ENCODE measurements around the gene PODXL. TPM values are rescaled to one million over a fixed set of nuclear protein-coding genes. Genes with fewer than 3 reads are reported as not detected.

Gene PODXL
- total RNA-seq, 4 donors from 2014 or later, result 7.6 to 44.5 (median 20.2) TPM

DNA sequence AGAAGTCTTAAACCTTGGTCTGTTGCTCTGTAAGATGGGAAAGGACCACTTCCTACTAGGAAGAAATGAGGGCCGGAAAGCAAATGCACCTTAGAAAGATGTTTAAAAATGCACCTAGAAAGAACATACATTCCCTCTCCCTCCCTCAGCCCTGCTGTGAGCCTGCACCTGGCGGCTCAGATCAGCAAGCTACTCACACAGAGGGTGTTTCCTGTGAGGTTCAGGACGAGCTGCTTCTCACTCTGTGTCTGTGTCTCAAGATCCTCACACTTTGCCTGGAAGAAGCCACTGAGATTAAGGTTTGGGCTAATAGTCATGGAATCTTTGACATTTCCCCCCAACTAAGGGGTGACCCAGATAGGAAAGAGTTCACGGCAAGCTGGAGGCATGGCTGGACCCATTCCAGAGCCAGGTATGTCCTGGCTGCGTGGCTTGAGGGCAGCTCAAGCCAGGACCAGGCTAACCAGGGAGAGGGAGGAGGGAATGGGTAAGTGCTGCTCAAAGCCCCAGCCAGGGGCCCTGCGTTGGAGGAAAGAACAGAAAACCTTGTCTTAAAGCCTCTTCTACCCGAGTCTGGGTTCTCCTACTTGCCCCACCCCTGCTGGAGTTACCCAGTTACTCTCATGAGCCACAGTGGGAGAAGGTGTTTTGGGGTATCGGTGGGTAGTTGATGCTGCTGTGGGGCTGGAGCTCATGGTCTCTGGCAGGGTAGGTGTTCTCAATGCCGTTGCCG is 47.5 kb downstream of the PODXL start:
- no peak for TF ChIP-seq CTCF (IDR thresholded peaks at IDR 0.05; ENCODE audit: low read depth)

GRCh38 chr7:131507592-131508331 is 48.7 kb downstream of the PODXL start:
- TF ChIP-seq CTCF (IDR thresholded peaks at IDR 0.05; ENCODE audit: low read depth), result no peak

DNA sequence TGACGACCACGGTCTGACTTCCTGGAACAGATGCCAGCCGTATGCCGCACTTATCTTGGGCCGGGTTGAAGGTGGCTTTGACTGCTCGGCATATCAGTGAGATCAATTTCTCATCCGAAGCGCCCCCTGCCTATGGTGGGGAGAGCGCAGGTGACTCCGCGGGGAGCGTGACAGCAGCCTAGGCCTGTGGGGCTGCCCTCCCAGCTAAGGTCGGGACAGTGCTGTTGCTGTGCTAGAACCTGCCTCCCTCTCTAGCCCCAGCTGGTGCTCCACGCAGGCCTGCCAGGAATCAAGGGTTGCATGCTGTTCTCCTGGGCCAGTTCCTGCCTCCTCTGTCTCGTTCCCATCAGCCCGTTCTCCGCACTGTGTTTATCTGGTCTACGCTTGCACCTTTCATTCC is 49.8 kb downstream of the PODXL start:
- TF ChIP-seq CTCF (IDR thresholded peaks at IDR 0.05; ENCODE audit: low read depth), result no peak

DNA sequence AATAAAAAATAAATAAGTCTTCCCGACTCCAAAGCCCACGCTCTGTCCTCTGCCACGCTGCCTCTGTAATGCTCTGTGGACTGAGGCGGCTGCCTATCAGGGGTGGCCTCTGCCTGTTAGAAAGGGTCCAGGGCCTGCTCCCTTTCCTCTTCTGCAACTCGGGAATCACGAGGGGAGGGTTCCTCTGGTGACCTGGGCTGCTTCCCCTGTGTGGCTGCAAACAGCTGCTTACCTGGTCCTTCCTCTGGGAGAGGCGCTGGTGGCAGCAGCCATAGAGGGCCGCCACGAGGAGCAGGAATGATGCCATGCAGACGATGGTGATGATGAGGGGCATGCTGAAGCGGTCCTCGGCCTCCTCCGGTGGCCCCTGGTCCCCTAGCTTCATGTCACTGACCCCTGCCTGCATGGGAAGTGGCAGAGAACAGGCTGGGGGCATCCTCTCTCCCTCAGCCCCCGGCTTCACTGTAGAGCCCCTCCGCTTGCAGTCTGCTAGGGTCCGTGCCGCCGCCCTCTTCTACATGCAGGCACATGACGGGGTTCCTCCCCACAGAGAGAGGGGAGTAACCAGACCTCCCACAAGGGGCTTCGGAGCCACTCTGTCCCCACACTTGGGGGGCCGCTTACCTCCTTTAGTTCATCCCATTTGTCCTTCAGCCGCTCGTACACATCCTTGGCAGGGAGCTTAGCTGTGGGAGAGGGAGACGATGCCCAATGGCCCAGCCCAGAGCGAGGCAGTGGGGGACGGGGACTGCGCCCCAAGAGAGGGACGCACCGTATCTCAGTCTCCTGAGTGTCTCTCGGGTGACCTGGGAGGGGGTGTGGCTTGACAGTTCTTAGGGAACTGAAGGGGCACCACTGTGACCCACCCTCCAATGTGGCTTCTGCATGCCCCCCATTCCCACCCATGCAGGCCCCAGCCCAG is 50.5 kb downstream of the PODXL start:
- no peak for TF ChIP-seq CTCF (IDR thresholded peaks at IDR 0.05; ENCODE audit: low read depth)

- TF ChIP-seq CTCF (IDR thresholded peaks at IDR 0.05; ENCODE audit: low read depth), result no peak
These were observed 52.1 kb downstream of the PODXL start for GRCh38 chr7:131504157-131504899.

GRCh38 chr7:131503639-131504038 is 52.8 kb downstream of the PODXL start:
- no peak for TF ChIP-seq CTCF (IDR thresholded peaks at IDR 0.05; ENCODE audit: low read depth)

Data from subcutaneous adipose tissue (tissue), 4 donors.